HepG2 (cell line): ENCODE results near the gene HNRNPL. TPM values are rescaled to one million over a fixed set of nuclear protein-coding genes. Genes with fewer than 3 reads are reported as not detected.
A peak's percentile ranks its signal among the peaks of the same experiment; 100 is the strongest.

Experiments used
- CSRNP2 ChIP-seq: sonication (generic); formaldehyde crosslinking; conservative IDR thresholded peaks from 2 replicates; pipeline ENCODE4 v1.8.0; 2022; ENCODE audit warnings: low read depth, missing genetic modification reagents
- FUBP1 ChIP-seq: sonication (generic); formaldehyde crosslinking; IDR thresholded peaks from 2 replicates; pipeline ENCODE4 v1.5.1; 2020; ENCODE audit warnings: missing genetic modification reagents, mild to moderate bottlenecking, borderline replicate concordance
- KIAA2018 ChIP-seq: sonication (generic); formaldehyde crosslinking; IDR thresholded peaks from 2 replicates; pipeline ENCODE4 v1.5.0; 2020; ENCODE audit warnings: mild to moderate bottlenecking, missing genetic modification reagents, borderline replicate concordance
- PTBP1 ChIP-seq: fragments of 200-400 bp; formaldehyde crosslinking; IDR thresholded peaks from 2 replicates; pipeline ENCODE4 v1.6.1; 2018; ENCODE audit warnings: low read length, low read depth; ENCODE audit not compliant: poor library complexity, severe bottlenecking
- TCF7 ChIP-seq: sonication (generic); IDR thresholded peaks from 2 replicates; pipeline ENCODE4 v1.6.1; 2016; ENCODE audit warnings: antibody characterized with exemption, low read depth
- U2AF1 ChIP-seq: fragments of 200-400 bp; formaldehyde crosslinking; optimal IDR thresholded peaks from 2 replicates; pipeline ENCODE3; 2017; ENCODE audit warnings: mild to moderate bottlenecking, low read depth, low read length
- ZKSCAN8 ChIP-seq: IDR thresholded peaks from 2 replicates; pipeline ENCODE4 v1.6.1; 2016; ENCODE audit warnings: borderline replicate concordance, missing genetic modification reagents, missing compliant biosample characterization
- ZNF230 ChIP-seq: sonication (generic); formaldehyde crosslinking; IDR thresholded peaks from 2 replicates; pipeline ENCODE4 v1.4.0; 2020; ENCODE audit warnings: mild to moderate bottlenecking, missing genetic modification reagents
- ZNF34 ChIP-seq: sonication (generic); formaldehyde crosslinking; IDR thresholded peaks from 2 replicates; pipeline ENCODE4 v1.4.0; 2020; ENCODE audit warnings: mild to moderate bottlenecking, missing genetic modification reagents, borderline replicate concordance
- ZNF354B ChIP-seq: sonication (generic); formaldehyde crosslinking; IDR thresholded peaks from 2 replicates; pipeline ENCODE4 v1.8.0; 2022; ENCODE audit warnings: mild to moderate bottlenecking, missing genetic modification reagents
- ZNF589 ChIP-seq: sonication (generic); formaldehyde crosslinking; conservative IDR thresholded peaks from 2 replicates; pipeline ENCODE4 v1.8.0; 2022; ENCODE audit warnings: mild to moderate bottlenecking, moderate library complexity, missing genetic modification reagents
- ZNF800 ChIP-seq: sonication (generic); formaldehyde crosslinking; IDR thresholded peaks from 2 replicates; pipeline ENCODE4 v1.4.0; 2020; ENCODE audit warnings: missing genetic modification reagents
- ZNF839 ChIP-seq: sonication (generic); formaldehyde crosslinking; IDR thresholded peaks from 2 replicates; pipeline ENCODE4 v1.4.0; 2020; ENCODE audit warnings: missing genetic modification reagents, mild to moderate bottlenecking, borderline replicate concordance
- ZSCAN31 ChIP-seq: sonication (generic); formaldehyde crosslinking; IDR thresholded peaks from 2 replicates; pipeline ENCODE4 v1.5.0; 2020; ENCODE audit warnings: low read depth, mild to moderate bottlenecking, missing genetic modification reagents
- polyA plus RNA-seq, 8 experiments: library from polyadenylated mRNA; depleted of rRNA in 3 of 8; stranded (reverse) in 7 of 8; unstranded in 1 of 8; fragments of >200 nt; fragmentation: Illumina TruSeq in 4 of 8; extraction: Trizol in 4 of 8; gene quantifications; 2 replicates each; pipeline versions ENCODE4 v1.2.1 to v1.2.3, GENCODE V29; 2011 to 2016; ENCODE audit warnings: low read depth in 4 of 8, missing spikeins in 1 of 8, mixed read lengths in 1 of 8; ENCODE audit not compliant: insufficient read depth in 1 of 8
- total RNA-seq, 5 experiments: library from RNA; depleted of rRNA; stranded (reverse); fragments of >200 nt; fragmentation: Illumina TruSeq; extraction: Trizol; gene quantifications; 2 replicates each; pipeline ENCODE4 v1.2.3, GENCODE V29; 2016; ENCODE audit warnings: low read depth in 1 of 5
- TF ChIP-seq, protein P1 (sequence below): sonication (generic); IDR thresholded peaks from 2 replicates; pipeline ENCODE4 v1.6.1; 2016; ENCODE audit warnings: low read depth, borderline replicate concordance

Gene HNRNPL
- total and polyA plus RNA-seq, 2 of the 13 experiments (the other 11 are each of a cell fraction or from before 2014, with no cell fraction given) = 156 to 278 TPM

- TF ChIP-seq TCF7 = no peak
- no peak for TF ChIP-seq PTBP1
- no peak for TF ChIP-seq CSRNP2 (CRISPR knock-in tag)
- TF ChIP-seq ZNF230 (CRISPR knock-in tag) = no peak
- TF ChIP-seq, protein P1, sequence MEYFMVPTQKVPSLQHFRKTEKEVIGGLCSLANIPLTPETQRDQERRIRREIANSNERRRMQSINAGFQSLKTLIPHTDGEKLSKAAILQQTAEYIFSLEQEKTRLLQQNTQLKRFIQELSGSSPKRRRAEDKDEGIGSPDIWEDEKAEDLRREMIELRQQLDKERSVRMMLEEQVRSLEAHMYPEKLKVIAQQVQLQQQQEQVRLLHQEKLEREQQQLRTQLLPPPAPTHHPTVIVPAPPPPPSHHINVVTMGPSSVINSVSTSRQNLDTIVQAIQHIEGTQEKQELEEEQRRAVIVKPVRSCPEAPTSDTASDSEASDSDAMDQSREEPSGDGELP = no peak; the same call in 1 of the 2 replicates
- no peak for TF ChIP-seq KIAA2018 (CRISPR knock-in tag)
- TF ChIP-seq ZNF800 (CRISPR knock-in tag) = no peak; the same call in 1 of the 2 replicates
- TF ChIP-seq FUBP1 (CRISPR knock-in tag) = no peak
- no peak for TF ChIP-seq ZKSCAN8 (CRISPR knock-in tag)
- peak; percentile 28 for TF ChIP-seq U2AF1
- no peak for TF ChIP-seq ZNF34 (CRISPR knock-in tag)
- no peak for TF ChIP-seq ZNF839 (CRISPR knock-in tag)
- TF ChIP-seq ZNF354B (CRISPR knock-in tag) = no peak
- no peak for TF ChIP-seq ZNF589 (CRISPR knock-in tag)
- TF ChIP-seq ZSCAN31 (CRISPR knock-in tag) = peak; percentile 67
Observed at GRCh38 chr19:38831142-38831605, 18.6 kb downstream of the HNRNPL start (continued).
